Activated effector memory CD4-positive, alpha-beta T cell treated with anti-CD3 and anti-CD28 coated beads, Interleukin-2, amount 50 U/mL, for 16 hours (primary cell): ENCODE measurements around the gene NME4.
"Not testable (repeated sequence)": the region's sequence is repeated elsewhere in the genome, so short reads cannot be mapped to it uniquely, and the experiment has no call there.

Source experiments
- DNase-seq: peaks from one replicate; pipeline ENCODE4 v3.0.0-alpha.2; 2020

NME4 gene

DNA sequence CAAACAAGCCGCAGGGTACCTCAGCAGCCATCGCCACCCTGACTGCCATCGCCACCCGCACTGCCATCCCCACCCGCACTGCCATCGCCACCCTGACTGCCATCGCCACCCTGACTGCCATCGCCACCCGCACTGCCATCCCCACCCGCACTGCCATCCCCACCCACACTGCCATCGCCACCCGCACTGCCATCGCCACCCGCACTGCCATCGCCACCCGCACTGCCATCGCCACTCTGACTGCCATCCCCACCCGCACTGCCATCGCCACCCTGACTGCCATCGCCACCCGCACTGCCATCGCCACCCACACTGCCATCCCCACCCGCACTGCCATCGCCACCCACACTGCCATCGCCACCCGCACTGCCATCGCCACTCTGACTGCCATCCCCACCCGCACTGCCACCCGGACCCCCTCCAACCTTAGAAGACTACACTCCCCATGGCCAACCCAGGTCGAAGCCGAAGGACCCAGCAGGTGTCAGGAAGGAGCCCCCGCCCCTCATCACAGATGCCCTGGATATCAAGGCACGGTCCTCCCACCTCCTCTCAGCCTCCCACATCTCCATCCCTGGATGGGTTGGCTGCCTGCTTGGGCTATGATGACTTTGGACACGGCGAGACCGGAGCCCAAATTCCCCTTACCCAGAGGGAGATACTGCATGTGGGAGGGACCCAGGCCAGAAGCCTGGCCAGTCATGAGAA, 18.7 kb upstream of the NME4 start:
- DNase-seq, result not testable (repeated sequence)

GRCh38 chr16:378821-379182, 18.2 kb upstream of the NME4 start:
- no peak for DNase-seq

DNA sequence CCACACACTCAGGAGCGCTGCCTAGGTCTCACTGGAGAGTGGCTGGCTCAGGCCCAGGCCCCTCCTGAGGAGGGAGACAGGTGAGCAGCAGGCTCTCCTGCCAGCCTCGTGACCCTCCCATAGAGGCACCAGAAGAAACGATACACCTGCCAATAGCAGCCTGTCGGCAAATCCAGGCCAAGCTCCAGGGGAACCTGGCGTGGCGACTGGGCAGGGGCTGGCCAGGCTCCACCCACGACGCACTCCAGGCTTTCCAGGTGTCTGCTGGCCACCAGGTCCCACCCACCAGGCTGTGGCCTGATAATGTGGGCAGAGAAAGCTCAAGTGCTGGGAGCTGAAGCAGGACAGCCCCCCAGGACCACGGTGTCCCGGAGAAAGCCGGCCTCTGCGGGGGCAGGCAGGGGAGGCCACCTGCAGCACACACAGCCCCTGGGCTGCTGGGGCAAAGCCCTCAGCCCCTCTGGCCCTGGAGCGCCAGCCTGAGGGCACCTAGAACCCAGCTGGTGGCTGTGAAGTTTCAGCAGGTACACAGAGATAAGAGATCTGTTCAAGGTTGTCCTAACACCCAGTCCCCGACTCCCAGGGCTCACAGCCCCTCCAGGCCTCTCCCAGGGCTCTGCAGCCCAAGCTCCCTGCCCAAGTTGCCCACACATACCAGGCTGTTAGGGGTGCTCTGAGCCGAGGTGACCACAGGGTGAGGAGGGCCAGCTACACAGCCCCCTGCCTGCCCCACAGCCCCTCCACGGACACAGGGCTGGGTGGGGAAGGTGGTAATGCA, 17.6 kb upstream of the NME4 start:
- no peak for DNase-seq

GRCh38 chr16:379961-380761, 16.8 kb upstream of the NME4 start:
- DNase-seq, result no peak

GRCh38 chr16:380762-381011, 16.3 kb upstream of the NME4 start:
- DNase-seq, result no peak

- peak; percentile 72 for DNase-seq
Observed at GRCh38 chr16:381012-381788, 15.8 kb upstream of the NME4 start.

DNA sequence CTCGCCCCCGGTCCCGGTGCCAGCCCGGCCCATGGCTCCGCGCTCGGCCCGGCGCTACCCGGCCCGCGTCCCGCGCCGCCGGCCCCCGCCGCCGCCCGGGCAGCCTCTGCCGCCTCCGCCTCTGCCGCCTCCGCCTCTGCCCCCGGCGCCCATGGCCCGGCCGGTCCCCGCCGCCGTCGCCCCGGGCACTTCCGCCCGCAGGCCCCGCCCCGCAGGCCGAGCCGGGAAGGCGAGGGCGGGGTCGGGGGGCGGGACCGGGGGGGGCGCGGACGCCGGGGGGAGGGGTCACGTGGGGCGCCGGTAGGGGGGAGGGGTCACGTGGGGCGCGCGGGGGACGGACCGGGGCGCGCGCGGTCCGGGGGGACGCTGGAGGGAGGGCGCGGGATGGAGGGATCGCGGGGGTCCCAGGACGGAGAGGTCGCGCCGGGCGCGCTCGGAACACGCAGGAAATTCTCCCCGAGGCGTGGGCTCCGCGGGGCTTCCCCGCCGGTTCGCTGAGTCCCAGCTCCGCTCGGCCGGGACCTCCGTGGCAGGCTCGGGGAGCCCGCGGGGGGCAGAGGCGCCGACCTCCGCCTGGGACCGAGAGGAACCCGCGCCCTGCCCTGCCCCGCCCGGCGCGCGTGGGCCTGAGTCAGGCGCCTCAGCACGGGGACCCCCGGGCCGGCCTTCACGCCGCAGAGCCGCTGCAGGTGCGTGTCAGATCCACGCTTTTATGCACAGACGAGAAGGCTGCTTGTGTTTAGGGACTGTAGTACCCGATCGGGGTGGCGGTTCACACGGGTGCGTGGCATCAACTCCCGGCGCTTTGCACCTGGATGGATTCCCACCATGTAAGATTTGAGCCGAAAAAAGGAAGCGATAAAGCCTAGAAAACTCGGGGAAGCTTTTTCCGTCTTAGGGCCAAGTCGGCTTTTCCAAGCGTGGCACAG, 14.9 kb upstream of the NME4 start, which contains the start of gene PGAP6:
Gene PGAP6 (minus strand): TSS at position 190 of the 929 bp plus-strand sequence. CDS start 157 bp downstream, at position 33.
- peak; percentile 89 for DNase-seq

DNA sequence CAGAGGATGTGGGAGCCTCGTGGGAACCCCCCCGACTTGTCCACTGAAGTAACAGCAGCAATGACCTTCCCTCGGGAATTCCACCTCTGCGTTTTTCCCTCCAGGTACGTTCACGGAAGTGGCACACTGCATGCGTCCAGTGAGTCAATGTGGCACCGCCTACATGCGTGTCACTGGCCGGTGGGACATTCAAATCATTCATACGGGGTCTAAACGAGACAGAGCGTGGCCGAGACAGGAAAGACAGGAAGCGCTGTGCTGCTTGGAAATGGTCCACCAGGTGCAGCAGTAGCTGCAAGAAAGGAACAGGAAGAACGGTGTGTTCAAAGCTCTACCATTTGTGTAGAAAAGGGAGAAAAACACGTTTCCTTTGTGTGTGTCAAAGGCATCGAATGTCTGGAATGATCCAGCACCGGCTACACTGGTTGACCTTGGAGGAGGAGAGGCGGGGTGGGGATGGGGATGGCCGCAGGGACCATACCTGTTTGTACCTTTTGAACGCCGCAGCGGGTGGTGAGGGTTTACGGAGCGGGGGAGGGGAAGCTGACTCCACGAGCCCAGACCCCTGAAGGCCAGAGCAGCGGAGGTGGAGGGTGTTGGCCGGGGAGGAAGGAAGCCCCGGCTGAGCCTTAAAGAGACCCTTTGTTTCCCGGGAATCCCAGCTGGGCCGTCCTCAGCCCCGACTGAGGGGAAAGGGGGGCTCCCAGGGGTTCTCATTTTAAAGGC, 13.5 kb upstream of the NME4 start:
- peak; percentile 78 for DNase-seq

DNA sequence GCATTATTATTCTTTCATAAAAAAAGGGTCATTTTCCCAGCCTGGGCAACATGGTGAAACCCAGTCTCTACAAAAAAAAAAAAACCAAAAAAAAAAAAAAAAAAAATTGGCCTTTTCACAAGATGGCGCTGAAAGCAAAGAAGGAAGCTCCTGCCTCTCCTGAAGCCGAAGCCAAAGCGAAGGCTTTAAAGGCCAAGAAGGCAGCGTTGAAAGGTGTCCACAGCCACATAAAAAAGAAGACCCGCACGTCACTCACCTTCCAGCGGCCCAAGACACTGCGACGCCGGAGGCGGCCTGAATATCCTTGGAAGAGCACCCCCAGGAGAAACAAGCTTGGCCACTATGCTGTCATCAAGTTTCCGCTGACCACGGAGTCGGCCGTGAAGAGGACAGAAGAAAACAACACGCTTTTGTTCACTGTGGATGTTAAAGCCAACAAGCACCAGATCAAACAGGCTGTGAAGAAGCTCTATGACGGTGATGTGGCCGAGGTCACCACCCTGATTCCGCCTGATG, 10.3 kb upstream of the NME4 start:
- no peak for DNase-seq

DNA sequence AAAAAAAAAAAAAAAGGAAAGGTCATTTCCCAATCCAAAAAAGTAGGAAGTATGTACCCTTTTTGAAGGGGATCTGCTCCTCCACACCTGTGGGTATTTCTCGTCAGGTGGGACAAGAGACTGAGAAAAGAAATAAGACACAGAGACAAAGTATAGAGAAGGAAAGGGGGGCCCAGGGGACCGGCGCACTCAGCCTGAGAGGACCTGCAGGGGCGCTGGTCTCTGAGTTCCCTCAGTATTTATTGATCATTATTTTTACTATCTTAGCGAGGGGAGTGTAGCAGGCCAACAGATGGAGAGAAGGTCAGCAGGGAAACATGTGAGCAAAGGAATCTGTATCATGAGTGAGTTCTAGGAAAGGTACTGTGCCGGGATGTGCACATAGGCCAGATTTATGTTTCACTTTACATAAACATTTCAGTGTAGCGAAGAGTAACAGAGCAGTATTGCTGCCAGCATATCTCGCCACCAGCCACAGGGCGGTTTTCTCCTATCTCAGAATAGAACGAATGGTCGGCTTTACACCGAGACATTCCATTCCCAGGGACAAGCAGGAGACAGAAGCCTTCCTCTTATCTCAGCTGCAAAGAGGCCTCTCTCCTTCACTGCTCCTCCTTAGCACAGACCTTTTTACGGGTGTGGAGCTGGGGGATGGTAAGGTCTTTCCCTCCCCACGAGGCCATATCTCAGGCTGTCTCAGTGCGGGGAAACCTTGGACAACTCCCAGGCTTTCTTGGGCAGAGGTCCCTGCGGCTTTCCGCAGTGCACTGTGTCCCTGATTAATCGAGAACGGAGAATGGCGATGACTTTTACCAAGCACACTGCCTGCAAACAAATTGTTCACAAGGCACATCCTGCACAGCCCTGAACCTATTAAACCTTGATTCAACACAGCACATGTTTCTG, 9.0 kb upstream of the NME4 start:
- not testable (repeated sequence) for DNase-seq

- DNase-seq, result no peak
Observed at GRCh38 chr16:389352-389751, 7.6 kb upstream of the NME4 start.

GRCh38 chr16:391885-392335, 5.1 kb upstream of the NME4 start:
- DNase-seq, result peak; percentile 88

DNA sequence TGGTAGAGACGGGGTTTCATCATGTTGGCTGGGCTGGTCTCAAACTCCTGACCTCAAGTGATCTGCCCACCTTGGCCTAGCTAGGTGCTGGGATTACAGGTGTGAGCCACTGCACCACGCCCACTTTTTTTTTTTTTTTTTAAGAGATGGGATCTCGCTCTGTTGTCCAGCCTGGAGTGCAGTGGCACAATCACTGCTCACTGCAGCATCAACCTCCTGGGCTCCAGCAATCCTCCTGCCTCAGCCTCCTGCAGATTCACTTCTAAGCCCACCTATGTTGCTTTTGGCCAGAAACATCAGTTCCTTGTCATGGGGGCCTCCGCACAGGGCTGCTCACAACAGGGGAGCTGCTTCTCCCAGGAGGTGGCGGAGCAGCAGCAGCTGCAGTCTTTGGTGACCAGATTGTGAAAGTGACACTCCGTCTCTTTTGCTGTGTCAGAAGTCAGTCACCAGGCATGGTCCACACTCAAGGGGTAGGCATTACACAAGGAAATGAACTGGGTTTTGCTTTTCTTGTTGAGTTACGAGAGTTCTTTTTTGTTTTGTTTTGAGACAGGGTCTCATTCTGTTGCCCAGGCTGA, 4.5 kb upstream of the NME4 start:
- DNase-seq, result no peak

DNA sequence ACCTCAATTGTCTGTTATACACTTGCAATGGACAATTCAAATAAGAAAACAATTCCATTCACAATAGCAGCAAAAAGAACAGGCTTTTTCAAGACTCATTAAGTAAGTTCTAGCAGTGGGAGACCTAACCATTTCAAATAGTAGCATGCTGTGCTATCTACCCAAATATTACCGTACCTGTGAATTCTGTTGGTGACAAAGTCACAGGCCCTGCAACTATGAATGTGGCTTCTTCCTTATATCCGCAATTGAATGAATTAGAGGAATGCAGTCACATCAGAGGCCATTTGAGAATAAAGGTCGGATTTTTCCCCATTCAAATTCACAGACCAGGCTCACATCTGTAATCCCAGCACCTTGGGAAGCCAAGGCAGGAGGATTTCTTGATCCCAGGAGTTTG, 800 bp upstream of the NME4 start:
- no peak for DNase-seq

DNA sequence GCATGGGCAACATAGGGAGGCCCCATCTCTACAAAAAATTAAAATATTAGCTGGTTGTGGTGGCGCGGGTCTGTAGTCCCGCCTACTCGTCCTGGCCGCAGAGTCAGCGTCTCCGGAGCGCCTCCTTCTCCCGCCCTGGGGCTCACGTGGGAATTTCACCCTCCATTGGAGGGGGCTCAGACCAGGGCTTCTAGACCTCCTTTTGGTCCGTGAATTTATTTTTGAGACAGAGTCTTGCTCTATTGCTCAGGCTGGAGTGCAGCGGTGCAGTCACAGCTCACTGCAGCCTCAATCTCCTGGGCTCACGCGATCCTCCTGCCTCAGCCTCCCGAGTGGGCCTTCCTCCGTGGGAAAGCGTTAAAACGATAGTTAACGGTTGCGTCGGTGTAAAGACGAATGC, 394 bp upstream of the NME4 start:
- no peak for DNase-seq

DNA sequence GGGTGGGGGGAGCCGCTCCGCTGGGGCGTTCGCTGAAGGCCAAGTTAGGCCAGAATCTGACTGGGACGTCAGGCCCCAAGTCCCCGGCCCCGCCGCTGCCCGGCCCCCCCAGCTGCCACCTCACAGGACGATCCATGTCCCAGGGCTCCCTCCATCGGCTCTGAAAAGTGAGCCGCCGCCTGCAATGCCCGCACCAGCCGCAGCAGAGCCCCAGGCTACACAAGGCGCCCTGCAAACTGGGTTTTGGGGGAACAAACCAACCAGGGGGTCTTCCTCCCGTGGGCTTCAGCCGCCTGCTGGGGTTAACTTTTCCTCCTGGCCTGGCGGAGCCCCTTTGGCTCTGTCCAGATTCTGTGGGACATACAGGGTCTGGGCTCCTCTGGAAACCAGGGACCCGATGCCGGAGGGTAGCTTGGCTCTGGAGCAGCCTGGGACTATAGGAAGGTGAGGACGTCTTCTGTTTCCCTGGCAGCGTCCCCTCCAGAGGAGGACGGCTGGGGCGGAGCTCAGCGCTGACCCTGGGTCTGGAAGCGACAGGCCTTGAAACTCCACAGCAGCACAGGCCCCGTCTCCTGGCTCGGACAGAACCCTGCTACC, 835 bp downstream of the NME4 start:
- no peak for DNase-seq

DNA sequence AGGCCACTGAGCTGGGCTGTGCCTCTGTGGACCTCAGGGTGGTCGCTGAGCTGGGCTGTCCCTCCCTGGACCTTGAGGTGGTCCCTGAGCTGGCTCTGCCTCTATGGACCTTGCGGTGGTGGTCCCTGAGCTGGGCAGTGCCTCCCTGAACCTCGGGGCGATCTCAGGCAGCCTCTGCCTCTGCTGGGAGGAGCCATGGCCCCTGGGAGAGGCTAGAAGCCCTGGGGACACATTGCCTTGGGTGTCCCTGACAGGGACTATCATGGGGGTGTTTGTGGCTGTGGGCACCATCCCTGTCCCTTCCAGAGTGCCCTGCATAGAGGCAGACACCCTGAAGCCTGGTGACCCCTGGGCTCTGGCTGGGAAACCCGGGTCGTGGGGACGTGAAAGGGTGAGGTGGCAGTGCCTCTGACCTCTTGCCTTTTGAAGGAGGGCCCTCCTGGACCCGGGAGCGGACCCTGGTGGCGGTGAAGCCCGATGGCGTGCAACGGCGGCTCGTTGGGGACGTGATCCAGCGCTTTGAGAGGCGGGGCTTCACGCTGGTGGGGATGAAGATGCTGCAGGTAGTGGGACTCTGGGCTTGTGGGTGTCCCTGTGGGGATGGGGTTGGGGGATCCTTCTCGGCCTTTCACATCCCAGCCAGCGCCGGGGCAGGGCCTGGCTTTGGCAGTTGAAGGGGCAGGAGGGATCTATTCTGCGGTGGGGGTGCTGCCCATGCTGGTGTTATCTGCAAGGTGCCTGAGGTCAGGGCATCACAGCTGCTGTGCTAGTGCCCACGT, 1.8 kb downstream of the NME4 start:
- DNase-seq, result no peak

DNA sequence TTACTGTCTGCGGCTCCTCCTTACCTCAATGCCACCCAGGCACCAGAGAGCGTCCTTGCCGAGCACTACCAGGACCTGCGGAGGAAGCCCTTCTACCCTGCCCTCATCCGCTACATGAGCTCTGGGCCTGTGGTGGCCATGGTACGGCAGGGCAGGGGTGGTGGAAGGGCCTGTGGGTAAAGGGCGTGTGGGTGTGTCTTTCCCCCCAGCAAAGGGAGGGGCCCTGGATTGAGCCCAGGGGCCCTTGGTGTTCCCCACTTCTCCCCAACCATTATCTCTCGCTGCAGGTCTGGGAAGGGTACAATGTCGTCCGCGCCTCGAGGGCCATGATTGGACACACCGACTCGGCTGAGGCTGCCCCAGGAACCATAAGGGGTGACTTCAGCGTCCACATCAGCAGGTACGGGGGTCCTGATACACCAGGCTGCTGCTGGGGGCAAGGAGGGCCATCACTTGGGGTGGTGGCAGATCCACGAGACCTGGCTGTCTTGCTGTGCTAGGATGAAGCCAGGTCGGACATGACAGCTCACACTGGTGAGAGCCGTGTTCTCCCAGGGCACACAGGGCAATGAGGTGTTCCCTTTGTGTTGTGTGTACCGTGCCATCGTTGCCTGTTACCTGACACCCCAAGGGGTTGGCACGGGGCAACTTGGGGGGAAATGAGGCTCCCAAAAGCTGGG, 2.5 kb downstream of the NME4 start:
- DNase-seq, result no peak
